ENCODE measurements around the gene ROR2. TPM values are rescaled to one million over a fixed set of nuclear protein-coding genes. Genes with fewer than 3 reads are reported as not detected.
A peak's percentile ranks its signal among the peaks of the same experiment; 100 is the strongest.

The ROR2 gene
- total and polyA plus RNA-seq, 11 donors = 0.18 to 9.0 (median 0.49) TPM

DNA sequence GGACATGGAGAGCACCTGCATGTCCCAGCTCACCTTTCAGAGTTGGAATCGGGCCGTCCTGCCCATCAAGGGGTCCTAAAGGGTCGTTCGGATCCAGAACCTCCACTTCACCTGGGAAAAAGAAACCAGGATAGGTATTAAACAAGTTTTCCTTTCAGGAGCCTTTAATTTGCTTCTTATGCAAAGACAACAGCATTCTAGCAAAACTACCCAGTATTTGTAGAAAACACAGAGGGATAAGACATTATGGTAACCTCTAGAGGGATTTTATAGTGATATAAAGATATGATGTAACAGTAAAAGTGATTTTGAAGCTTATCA, 174.4 kb downstream of the ROR2 start:
- Histone ChIP-seq H3K27ac (peak overlapping the region in 1 of 12 donors; percentile 48), H3K4me3 (no peak overlapping the region), H3K27me3 (peaks cover 0 to 13% (median 0%) of the 10 kb centered on the region in 9 donors), H3K4me1 (peaks cover 0 to 5% (median 0%) of the 10 kb centered on the region in 12 donors), H3K9me3 (no peaks in the 10 kb centered on the region), H3K36me3 (no peaks in the 10 kb centered on the region)
- 13 to 22% (median 18%) methylated on average over 4 of the region's 4 CpGs for WGBS, 4 donors
- no peak for TF ChIP-seq POLR2A (IDR thresholded peaks at IDR 0.05)
- TF ChIP-seq, protein P1, sequence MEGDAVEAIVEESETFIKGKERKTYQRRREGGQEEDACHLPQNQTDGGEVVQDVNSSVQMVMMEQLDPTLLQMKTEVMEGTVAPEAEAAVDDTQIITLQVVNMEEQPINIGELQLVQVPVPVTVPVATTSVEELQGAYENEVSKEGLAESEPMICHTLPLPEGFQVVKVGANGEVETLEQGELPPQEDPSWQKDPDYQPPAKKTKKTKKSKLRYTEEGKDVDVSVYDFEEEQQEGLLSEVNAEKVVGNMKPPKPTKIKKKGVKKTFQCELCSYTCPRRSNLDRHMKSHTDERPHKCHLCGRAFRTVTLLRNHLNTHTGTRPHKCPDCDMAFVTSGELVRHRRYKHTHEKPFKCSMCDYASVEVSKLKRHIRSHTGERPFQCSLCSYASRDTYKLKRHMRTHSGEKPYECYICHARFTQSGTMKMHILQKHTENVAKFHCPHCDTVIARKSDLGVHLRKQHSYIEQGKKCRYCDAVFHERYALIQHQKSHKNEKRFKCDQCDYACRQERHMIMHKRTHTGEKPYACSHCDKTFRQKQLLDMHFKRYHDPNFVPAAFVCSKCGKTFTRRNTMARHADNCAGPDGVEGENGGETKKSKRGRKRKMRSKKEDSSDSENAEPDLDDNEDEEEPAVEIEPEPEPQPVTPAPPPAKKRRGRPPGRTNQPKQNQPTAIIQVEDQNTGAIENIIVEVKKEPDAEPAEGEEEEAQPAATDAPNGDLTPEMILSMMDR (IDR thresholded peaks at IDR 0.05) = peak in 1 of 12 donors; percentile 44
- intact Hi-C loops (cut with DNase I) = loop anchor here in 7 of 10 donors (1.0 to 10.0 kb wide), 6 partner anchors 169 to 202 kb away; partner anchors contain the start of gene ROR2 (in 3 of the 7)
- no peak for ATAC-seq
- no peak for DNase-seq

DNA sequence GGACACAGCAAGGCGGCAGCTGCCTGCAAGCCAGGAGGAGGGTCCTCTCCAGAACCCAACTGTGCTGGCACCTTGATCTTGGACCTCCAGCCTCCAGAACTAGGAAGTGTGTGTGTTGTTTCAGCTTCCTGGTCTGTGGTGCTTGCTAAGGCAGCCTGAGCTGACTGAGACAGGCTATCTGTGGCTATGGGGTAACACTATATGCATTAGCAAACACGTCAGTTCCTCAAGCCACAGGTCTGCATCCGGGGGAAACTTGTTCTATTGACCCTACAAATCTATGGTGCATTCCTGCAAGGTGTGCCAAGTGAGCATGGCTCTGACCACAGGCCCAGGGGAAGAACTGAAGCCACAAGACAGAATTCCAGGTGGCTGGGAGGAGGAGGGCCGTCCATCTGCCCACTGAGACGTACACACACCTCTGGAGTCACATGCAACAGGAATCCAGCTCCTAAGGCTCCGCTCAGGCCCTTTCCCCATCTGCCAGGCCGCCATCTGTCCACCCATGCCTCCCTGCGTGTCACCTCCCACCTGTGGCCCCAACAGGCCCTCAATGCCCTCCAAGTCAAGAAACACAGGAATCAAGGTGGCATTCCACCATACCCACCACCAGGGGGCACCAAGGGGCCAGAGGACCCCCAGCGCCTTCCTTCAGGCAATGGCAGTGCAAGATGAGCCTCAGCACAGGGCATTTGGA, 174.9 kb downstream of the ROR2 start:
- peaks cover 0 to 13% (median 0%) of the 10 kb centered on the region in 9 donors for H3K27me3 ChIP-seq
- peak overlapping the region in 1 of 12 donors; percentile 48 for H3K27ac ChIP-seq
- peaks cover 0 to 5% (median 0%) of the 10 kb centered on the region in 12 donors for H3K4me1 ChIP-seq

DNA sequence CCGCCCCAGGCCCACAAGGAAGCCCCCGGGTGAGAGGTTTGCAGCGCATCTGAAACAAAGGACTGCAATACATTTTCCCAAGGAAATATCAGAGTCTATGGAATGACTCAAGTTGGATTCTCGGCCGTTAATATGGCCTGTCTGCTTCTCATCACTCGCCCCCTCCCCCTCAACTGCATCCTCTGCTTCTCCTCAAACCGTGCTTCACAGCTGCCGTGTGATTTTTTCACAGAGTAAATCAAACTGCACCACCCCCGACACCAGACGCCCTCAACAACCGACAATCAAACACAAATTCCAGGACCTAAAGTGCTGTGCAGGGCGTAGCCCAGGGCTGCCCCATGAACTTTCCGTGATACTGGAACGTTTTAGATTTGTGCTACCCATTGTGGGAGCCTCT, 176.9 kb downstream of the ROR2 start:
- intact Hi-C loops (cut with DNase I) = loop anchor here in 6 of 10 donors (5.0 to 10.0 kb wide), 3 partner anchors 172 to 182 kb away; partner anchors contain the start of gene ROR2 (in 4 of the 6)
- peak overlapping the region in 1 of 12 donors; percentile 74 for H3K27ac ChIP-seq
- no peaks in the 10 kb centered on the region for H3K9me3 ChIP-seq
- H3K27me3 ChIP-seq = peaks cover 0 to 19% (median 0%) of the 10 kb centered on the region in 9 donors
- ATAC-seq (no peak), DNase-seq (no peak)
- H3K4me1 ChIP-seq = peaks cover 0 to 5% (median 0%) of the 10 kb centered on the region in 12 donors
- 50 to 61% (median 57%) methylated on average over 14 of the region's 14 CpGs for WGBS, 4 donors
- TF ChIP-seq, protein P1 (IDR thresholded peaks at IDR 0.05) = no peak
- no peak for TF ChIP-seq POLR2A (IDR thresholded peaks at IDR 0.05)
- H3K4me3 ChIP-seq = no peak overlapping the region
- no peaks in the 10 kb centered on the region for H3K36me3 ChIP-seq

More for the DNA sequence above, 174.9 kb downstream of the ROR2 start:
- ATAC-seq (peak in 3 of 4 donors; percentile 67 to 84 (median 72)), DNase-seq (peak; percentile 38 to 77 (median 54))
- TF ChIP-seq POLR2A (IDR thresholded peaks at IDR 0.05) = no peak
- TF ChIP-seq, protein P1 (IDR thresholded peaks at IDR 0.05) = peak; percentile 66 to 86 (median 76)
- Histone ChIP-seq H3K4me3 (no peak overlapping the region), H3K9me3 (no peaks in the 10 kb centered on the region), H3K36me3 (no peaks in the 10 kb centered on the region)
- intact Hi-C loops (cut with DNase I) = loop anchor here in 7 of 10 donors (1.0 to 10.0 kb wide), 6 partner anchors 170 to 202 kb away; partner anchors contain the start of gene ROR2 (in 3 of the 7)
- 58 to 90% (median 66%) methylated on average over 4 to 9 of the region's 9 CpGs for WGBS, 4 donors

DNA sequence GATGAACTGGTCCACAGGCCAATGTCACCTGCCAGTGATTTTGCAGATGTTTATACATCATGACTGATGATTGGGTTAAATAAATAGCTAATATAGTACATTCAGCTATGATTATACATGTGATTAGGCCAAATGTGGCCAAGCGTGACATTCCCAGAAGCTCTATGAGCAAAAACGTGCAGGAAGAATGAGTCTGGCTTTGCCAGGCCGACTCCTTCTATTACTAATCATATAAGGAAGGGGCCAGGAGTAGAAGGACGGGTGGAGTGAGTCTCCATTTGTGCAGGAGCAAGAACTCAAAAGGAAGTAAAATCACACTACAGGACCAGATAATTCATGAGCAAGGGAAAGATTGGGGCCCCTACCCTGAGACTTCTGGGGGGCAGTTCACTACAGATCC, 178.2 kb downstream of the ROR2 start:
- DNase-seq (no peak), ATAC-seq (no peak)
- WGBS, 4 donors = 51 to 83% (median 69%) methylated on average over 4 of the region's 4 CpGs
- peaks cover 0 to 5% (median 0%) of the 10 kb centered on the region in 12 donors for H3K4me1 ChIP-seq
- H3K4me3 ChIP-seq = no peak overlapping the region
- H3K36me3 ChIP-seq = no peaks in the 10 kb centered on the region
- H3K27me3 ChIP-seq = peaks cover 0 to 22% (median 0%) of the 10 kb centered on the region in 9 donors
- intact Hi-C loops (cut with DNase I) = loop anchor here in 6 of 10 donors (5.0 to 10.0 kb wide), 3 partner anchors 173 to 183 kb away; partner anchors contain the start of gene ROR2 (in 4 of the 6)
- TF ChIP-seq POLR2A (IDR thresholded peaks at IDR 0.05) = no peak
- TF ChIP-seq, protein P1 (IDR thresholded peaks at IDR 0.05) = no peak
- H3K27ac ChIP-seq = peak overlapping the region in 1 of 12 donors; percentile 74
- H3K9me3 ChIP-seq = no peaks in the 10 kb centered on the region

Measured in heart left ventricle (tissue), 16 donors.